ENCODE results near the gene C2orf72.

DNA sequence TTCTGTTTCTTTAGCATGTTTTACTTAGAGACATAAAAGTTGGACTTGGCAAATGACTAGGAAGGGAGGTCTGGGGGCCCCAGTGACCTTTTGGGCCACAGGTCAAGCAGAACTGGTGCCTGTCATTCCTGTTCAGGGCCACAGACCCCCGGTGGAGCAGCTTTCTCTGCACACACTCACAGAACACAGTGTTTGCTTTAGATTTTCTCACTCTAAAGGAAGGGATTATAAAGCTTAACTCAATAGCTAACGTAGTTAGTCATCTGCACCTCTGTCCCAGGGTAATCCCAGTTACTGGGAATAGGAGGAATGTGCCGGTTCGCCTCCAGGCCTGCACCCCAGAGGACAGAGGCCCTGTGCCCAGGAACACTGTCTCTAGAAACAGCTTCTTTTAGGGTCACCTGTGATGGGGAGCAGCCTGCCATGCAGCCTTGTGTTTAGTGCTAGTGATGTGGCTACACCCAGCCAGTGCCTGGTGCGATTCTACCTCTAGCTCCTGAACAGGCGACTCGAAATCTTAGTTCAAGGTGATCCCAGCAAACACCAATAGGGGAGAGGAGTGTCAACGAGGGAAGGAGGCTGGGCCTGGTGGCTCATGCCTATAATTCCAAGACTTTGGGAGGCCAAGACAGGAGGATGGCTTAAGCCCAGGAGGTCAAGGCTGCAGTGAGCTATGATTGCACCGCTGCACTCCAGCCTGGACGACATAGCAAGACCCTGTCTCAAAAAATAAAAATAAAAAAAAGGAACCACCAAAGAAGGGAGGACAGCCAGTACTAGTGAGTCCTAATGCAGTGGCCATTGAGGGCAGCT lies 29.8 kb upstream of the C2orf72 start:
- TF ChIP-seq, protein P1, sequence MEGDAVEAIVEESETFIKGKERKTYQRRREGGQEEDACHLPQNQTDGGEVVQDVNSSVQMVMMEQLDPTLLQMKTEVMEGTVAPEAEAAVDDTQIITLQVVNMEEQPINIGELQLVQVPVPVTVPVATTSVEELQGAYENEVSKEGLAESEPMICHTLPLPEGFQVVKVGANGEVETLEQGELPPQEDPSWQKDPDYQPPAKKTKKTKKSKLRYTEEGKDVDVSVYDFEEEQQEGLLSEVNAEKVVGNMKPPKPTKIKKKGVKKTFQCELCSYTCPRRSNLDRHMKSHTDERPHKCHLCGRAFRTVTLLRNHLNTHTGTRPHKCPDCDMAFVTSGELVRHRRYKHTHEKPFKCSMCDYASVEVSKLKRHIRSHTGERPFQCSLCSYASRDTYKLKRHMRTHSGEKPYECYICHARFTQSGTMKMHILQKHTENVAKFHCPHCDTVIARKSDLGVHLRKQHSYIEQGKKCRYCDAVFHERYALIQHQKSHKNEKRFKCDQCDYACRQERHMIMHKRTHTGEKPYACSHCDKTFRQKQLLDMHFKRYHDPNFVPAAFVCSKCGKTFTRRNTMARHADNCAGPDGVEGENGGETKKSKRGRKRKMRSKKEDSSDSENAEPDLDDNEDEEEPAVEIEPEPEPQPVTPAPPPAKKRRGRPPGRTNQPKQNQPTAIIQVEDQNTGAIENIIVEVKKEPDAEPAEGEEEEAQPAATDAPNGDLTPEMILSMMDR (conservative IDR thresholded peaks at IDR 0.05; ENCODE audit: low read depth, low read length), result no peak
- TF ChIP-seq MAZ (IDR thresholded peaks at IDR 0.05; ENCODE audit: borderline replicate concordance, low read depth, low read length), result no peak
- TF ChIP-seq RAD21 (IDR thresholded peaks at IDR 0.05; ENCODE audit: low read length), result no peak
- TF ChIP-seq MAFK (IDR thresholded peaks at IDR 0.05; ENCODE audit: low read depth, low read length), result no peak
- no peak for TF ChIP-seq NFE2L2 (IDR thresholded peaks at IDR 0.05; ENCODE audit: low read depth, low read length)
- no peak for TF ChIP-seq CEBPB (IDR thresholded peaks at IDR 0.05; ENCODE audit: low read depth, low read length)
- no peak for TF ChIP-seq POLR2A (IDR thresholded peaks at IDR 0.05; ENCODE audit: low read depth, low read length)
- no peak for TF ChIP-seq BHLHE40 (IDR thresholded peaks at IDR 0.05; ENCODE audit: low read depth, low read length)
- TF ChIP-seq, protein P2, sequence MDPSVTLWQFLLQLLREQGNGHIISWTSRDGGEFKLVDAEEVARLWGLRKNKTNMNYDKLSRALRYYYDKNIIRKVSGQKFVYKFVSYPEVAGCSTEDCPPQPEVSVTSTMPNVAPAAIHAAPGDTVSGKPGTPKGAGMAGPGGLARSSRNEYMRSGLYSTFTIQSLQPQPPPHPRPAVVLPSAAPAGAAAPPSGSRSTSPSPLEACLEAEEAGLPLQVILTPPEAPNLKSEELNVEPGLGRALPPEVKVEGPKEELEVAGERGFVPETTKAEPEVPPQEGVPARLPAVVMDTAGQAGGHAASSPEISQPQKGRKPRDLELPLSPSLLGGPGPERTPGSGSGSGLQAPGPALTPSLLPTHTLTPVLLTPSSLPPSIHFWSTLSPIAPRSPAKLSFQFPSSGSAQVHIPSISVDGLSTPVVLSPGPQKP (IDR thresholded peaks at IDR 0.05; ENCODE audit: borderline replicate concordance, low read depth, low read length), result no peak
- TF ChIP-seq RCOR1 (IDR thresholded peaks at IDR 0.05; ENCODE audit: insufficient replicate concordance, low read length), result no peak
- no peak for TF ChIP-seq MXI1 (IDR thresholded peaks at IDR 0.05; ENCODE audit: borderline replicate concordance, low read depth, low read length)
- TF ChIP-seq RFX5 (IDR thresholded peaks at IDR 0.05; ENCODE audit: low read depth, low read length), result no peak
- no peak for TF ChIP-seq SMC3 (IDR thresholded peaks at IDR 0.05; ENCODE audit: low read depth, low read length)

Data from IMR-90 (cell line).